NCI-H2196 treated with DMSO at 0.1 percent for 48 hours (cell line): ENCODE measurements around the gene ASB5.
"Not testable (repeated sequence)": the region's sequence is repeated elsewhere in the genome, so short reads cannot be mapped to it uniquely, and the experiment has no call there.

Experiments
- DNase-seq: peaks from one replicate; lab custom pipeline; 2025; ENCODE audit not compliant: unreplicated experiment; lab: John Stamatoyannopoulos, UW

Gene ASB5

GRCh38 chr4:176226736-176227135 lies 42.3 kb downstream of the ASB5 start:
- DNase-seq, result no peak

- DNase-seq, result no peak
These were observed 45.5 kb downstream of the ASB5 start for GRCh38 chr4:176223561-176223960.

- DNase-seq, result no peak
These were observed 46.9 kb downstream of the ASB5 start for GRCh38 chr4:176222149-176222548.

- DNase-seq, result no peak
These were observed 51.5 kb downstream of the ASB5 start for GRCh38 chr4:176217510-176217909.

- not testable (repeated sequence) for DNase-seq
These were observed 56.7 kb downstream of the ASB5 start for GRCh38 chr4:176212351-176212750.

- DNase-seq, result no peak
These were observed 58.3 kb downstream of the ASB5 start for GRCh38 chr4:176210579-176211296.

GRCh38 chr4:176210101-176210500 lies 58.9 kb downstream of the ASB5 start:
- no peak for DNase-seq

- no peak for DNase-seq
These were observed 59.5 kb downstream of the ASB5 start for GRCh38 chr4:176209535-176209934.

- DNase-seq, result no peak
These were observed 61.2 kb downstream of the ASB5 start for GRCh38 chr4:176207839-176208238.

GRCh38 chr4:176205299-176205698 lies 63.7 kb downstream of the ASB5 start:
- DNase-seq, result no peak

- DNase-seq, result peak; percentile 15
These were observed 70.6 kb downstream of the ASB5 start for GRCh38 chr4:176198316-176198903.

- peak; percentile 73 for DNase-seq
These were observed 73.6 kb downstream of the ASB5 start, which contains the start of gene SPATA4 for GRCh38 chr4:176195184-176195978. Gene SPATA4 (minus strand): TSS chr4:176195585. CDS start chr4:176195562, 23 bp downstream.

GRCh38 chr4:176193938-176194337 lies 75.1 kb downstream of the ASB5 start:
- DNase-seq, result no peak

- DNase-seq, result no peak
These were observed 75.9 kb downstream of the ASB5 start for GRCh38 chr4:176193126-176193525.

GRCh38 chr4:176191974-176192373 lies 77.0 kb downstream of the ASB5 start:
- peak; percentile 28 for DNase-seq

GRCh38 chr4:176189891-176190795 lies 78.9 kb downstream of the ASB5 start:
- DNase-seq, result no peak

GRCh38 chr4:176188654-176189053 lies 80.4 kb downstream of the ASB5 start:
- no peak for DNase-seq

- DNase-seq, result no peak
These were observed 81.4 kb downstream of the ASB5 start for GRCh38 chr4:176187624-176188023.

GRCh38 chr4:176186671-176187395 lies 82.2 kb downstream of the ASB5 start:
- no peak for DNase-seq

GRCh38 chr4:176186067-176186466 lies 83.0 kb downstream of the ASB5 start:
- no peak for DNase-seq
